H1 (cell line): ENCODE results near the gene TBC1D23. TPM values are rescaled to one million over a fixed set of nuclear protein-coding genes. Genes with fewer than 3 reads are reported as not detected.

Experiments
- ATF2 ChIP-seq: IDR thresholded peaks from 2 replicates; pipeline ENCODE4 v1.6.1; 2012; ENCODE audit warnings: low read length, inconsistent platforms
- CTBP2 ChIP-seq: IDR thresholded peaks from 2 replicates; pipeline ENCODE4 v1.7.0; 2011; ENCODE audit warnings: borderline replicate concordance, mild to moderate bottlenecking, moderate library complexity, mixed read lengths, low read length; ENCODE audit not compliant: insufficient read depth, insufficient read length
- polyA plus RNA-seq, 7 experiments: library from polyadenylated mRNA; depleted of rRNA in 3 of 7; stranded (reverse) in 5 of 7; unstranded in 2 of 7; fragments of >200 nt in 5 of 7; fragments of 200-250 nt in 2 of 7; gene quantifications; 1 replicate in 5 of 7; 2 replicates in 1 of 7; 4 replicates in 1 of 7; pipeline versions ENCODE4 v1.2.1 to v1.2.3, GENCODE V29; 2011 to 2013; ENCODE audit warnings: missing spikeins in 2 of 7, mixed read lengths in 2 of 7
- total RNA-seq: library from RNA; stranded (reverse); fragmentation: NEBNext Ultra II Directional; extraction: Animal tissue kit (Norgen Biotek cat#: 25700); gene quantifications from 2 replicates; pipeline ENCODE4 v1.2.1, GENCODE V29; 2021

The TBC1D23 gene
- total and polyA plus RNA-seq, 2 of the 8 experiments (the other 6 are each of a cell fraction or from before 2014, with no cell fraction given), result 6.4 to 29.3 TPM

GRCh38 chr3:100368441-100368840 lies 107.6 kb downstream of the TBC1D23 start (continued):
- TF ChIP-seq ATF2 (no peak), CTBP2 (no peak)
